ENCODE results near the gene ALPP. TPM values are rescaled to one million over a fixed set of nuclear protein-coding genes. Genes with fewer than 3 reads are reported as not detected.
"Not testable (repeated sequence)": the region's sequence is repeated elsewhere in the genome, so short reads cannot be mapped to it uniquely, and the experiment has no call there.

The ALPP gene
- total RNA-seq, 3 donors from 2014 or later: not detected

DNA sequence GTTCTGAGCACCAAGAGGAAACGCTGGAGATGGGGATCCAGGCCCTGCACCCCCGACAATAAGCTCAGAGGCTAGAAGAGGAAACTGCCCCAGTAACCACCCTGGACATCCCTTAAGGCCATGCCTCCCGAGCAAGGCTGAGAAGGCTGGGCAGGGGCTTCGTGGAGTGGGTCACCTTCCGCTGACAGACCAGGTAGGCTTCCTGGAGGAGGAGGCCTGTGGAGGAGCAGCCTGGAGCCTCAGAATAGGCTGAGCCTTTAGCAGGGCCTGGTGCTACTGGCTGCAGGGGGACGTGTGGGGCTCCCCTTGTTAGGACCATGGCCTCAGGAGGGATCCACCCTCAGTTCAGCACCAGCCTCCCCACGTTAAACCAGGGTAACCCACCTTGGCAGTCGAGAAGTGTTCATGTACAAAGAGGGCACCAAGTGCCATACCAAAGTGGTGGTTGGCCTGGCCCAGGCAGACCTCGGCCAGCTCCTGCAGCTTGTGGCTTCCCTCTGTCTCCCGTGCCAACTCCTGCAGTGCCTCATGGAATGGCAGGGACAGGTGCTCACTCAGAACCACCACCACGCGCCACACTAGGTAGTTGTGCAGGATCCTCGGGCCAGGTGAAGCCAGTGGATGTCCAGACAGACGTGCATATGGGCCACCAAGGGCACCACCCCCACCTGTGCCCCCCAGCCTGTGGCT, 28.5 kb upstream of the ALPP start:
- Mint-ChIP-seq H3K4me1 (ENCODE audit: low read depth) (peaks cover 8% of the 10 kb centered on the region), H3K4me3 (no peak overlapping the region), H3K36me3 (ENCODE audit: insufficient read depth) (no peaks in the 10 kb centered on the region), H3K9me3 (no peaks in the 10 kb centered on the region), H3K27me3 (ENCODE audit: low read depth) (peaks cover 29% of the 10 kb centered on the region)
- ATAC-seq (no peak), DNase-seq (no peak)

DNA sequence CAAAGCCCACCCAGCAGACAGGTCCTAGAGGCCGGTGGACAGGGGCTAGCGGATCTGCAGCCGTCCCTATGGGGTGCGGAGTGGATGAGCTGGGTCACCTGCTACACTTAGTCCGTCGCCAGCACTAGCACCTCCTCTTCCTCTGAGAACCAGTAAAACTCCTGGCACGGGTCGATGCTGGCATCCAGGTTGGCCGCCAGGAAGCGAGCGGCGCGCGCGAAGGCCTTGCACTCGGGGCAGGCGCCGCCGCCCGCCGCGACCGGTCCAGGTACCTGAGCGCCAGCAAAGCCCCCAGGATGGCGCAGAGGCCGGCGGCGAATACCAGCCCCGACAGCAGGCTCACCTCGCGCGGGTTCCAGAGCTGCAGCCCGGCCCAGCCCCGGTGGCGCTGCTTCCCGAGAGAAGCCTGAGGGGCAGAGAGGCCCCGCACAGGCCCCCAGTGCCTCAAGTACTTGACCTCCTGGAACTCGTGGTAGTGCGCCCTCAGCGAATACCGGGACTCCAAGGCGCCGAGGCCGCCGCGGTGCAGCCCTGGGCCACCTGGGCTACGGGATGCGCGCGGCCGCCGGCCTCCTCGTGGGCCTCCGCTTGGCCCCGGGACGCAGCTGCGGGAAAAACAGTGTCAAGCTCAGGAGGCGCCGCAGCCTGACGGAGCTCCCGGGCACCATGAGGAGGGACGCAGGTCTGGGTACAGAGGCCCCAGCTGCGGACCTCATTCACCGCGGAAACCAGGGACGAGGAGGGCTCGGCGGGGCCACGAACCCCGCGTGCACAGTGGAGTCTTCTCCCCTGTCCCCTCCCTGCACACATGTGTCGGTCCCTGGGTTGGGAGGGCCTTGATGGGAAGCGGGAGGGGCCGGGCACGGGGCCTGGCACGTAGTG, 27.5 kb upstream of the ALPP start:
- DNase-seq (no peak), ATAC-seq (peak; percentile 31 to 38)
- Mint-ChIP-seq H3K4me1 (ENCODE audit: low read depth) (peaks cover 8% of the 10 kb centered on the region), H3K9me3 (no peaks in the 10 kb centered on the region), H3K27me3 (ENCODE audit: low read depth) (peaks cover 32% of the 10 kb centered on the region), H3K36me3 (ENCODE audit: insufficient read depth) (no peaks in the 10 kb centered on the region), H3K4me3 (peak overlapping the region; percentile 38)

DNA sequence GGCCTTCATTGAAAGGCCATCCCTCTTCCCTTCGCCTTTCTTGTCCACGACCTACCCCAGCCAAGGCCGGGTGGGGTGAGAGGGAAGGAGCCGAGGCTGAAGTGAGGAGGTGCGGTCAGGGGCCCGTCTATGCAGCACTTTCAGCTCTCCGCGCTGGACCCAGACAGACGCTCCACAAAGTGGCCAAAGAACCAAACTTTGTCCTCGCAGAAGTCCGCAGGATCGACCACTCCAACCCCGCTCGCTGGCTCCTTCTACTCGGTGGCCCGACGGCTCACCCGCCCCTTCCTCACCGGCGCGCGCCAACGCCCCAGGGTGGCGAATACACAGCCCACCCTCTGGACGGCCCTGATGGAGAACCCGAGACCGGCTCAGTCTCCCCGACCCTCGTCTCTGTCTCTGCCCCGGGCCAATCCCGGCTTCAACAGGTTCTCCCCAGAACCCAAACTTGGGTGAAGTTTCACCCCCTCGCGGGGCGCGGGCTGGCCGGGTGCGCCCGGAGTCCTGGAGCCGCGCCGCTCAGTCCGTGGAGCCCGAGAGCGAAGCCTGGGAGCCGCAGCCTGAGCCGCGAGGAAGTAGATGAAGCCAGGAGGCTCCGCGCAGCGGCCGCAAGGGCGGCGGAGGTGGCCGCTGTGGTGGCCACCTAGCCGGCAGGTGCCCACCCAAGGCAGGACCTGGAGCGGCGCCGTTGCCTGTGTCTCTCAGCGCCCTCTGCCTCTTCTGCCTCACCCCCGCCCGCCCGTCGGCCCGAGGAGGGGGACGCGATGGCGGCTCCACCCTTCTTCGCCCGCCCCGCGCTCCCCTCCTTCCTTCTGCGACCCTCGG, 26.7 kb upstream of the ALPP start:
- DNase-seq: no peak
- no peaks in the 10 kb centered on the region for H3K9me3 Mint-ChIP-seq
- H3K27me3 Mint-ChIP-seq (ENCODE audit: low read depth): peaks cover 36% of the 10 kb centered on the region
- H3K36me3 Mint-ChIP-seq (ENCODE audit: insufficient read depth): no peaks in the 10 kb centered on the region
- peak; percentile 16 to 29 for ATAC-seq
- peak overlapping the region; percentile 38 for H3K4me3 Mint-ChIP-seq
- peaks cover 8% of the 10 kb centered on the region for H3K4me1 Mint-ChIP-seq (ENCODE audit: low read depth)

DNA sequence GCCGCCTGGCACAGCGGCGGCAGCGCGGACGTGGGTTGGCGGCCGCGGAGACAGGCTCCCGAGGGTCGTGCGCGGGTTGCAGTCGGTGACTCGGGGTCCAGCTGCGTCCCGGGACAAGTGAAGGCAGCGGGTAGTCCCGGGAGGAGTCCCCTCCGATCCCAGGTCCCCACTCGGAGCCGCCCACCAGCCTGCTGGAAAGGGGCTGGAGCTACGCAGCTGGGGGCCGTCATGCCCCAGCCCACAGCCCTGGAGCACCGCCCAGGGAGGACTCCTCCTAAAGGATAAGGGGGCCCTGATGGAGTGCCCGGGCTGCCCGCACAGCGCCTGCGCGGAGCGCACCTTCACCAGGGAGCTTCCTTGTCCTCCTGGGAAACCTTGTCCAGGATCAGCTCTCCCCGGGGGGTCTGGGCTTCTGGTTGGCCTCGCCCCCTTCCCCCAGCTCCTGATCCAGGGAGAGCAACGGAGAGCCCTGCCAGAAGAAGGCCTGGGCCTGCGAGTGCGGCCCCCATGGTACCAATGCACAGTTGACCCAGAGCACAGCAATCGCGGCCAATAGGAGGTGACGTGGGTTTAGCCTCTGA, 25.9 kb upstream of the ALPP start:
- ATAC-seq (no peak), DNase-seq (no peak)

DNA sequence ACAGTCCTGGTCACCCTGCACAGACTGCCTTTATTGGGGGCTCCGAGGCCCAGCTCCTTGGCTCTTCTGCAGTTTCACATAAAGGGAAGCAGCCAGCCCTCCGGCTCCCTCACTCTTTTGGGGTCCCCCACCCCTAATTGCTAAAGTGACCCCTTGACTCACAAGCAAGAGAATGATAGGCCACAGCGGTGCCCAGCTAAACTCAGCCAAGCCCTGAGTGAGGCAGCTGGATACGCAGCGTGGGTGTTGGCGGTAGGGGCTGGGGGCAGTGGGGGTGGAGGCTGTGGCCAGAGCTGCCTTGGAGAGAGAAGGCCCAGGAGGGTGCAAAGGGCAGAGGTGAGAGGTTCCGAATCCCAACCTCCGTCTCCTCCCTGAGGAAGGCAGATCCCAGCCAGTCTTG, 25.5 kb upstream of the ALPP start:
- H3K36me3 Mint-ChIP-seq (ENCODE audit: insufficient read depth): no peaks in the 10 kb centered on the region
- ATAC-seq (no peak), DNase-seq (no peak)
- peaks cover 8% of the 10 kb centered on the region for H3K4me1 Mint-ChIP-seq (ENCODE audit: low read depth)
- H3K27me3 Mint-ChIP-seq (ENCODE audit: low read depth): peaks cover 36% of the 10 kb centered on the region
- no peak overlapping the region for H3K4me3 Mint-ChIP-seq
- H3K9me3 Mint-ChIP-seq: no peaks in the 10 kb centered on the region

More for the DNA sequence above, 25.9 kb upstream of the ALPP start:
- H3K9me3 Mint-ChIP-seq: no peaks in the 10 kb centered on the region
- peaks cover 36% of the 10 kb centered on the region for H3K27me3 Mint-ChIP-seq (ENCODE audit: low read depth)
- H3K4me1 Mint-ChIP-seq (ENCODE audit: low read depth): peaks cover 8% of the 10 kb centered on the region
- no peaks in the 10 kb centered on the region for H3K36me3 Mint-ChIP-seq (ENCODE audit: insufficient read depth)
- H3K4me3 Mint-ChIP-seq: no peak overlapping the region

DNA sequence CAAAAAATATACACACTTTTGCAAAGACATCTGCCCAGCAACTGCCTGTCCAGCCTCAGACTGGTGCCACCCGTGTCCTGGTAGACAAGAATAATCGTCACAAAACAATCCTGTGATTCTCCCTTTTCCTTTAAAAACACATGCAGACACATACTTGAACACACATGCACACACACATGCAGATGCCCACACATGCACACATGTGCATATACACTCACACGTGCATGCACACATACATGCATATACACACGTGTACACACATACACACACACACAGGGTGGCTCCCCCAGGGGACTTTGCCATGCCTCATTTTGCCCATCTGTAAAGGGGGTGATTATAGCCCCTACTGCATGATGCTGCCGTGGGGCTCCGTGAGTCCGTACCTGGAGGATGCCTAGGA, 24.9 kb upstream of the ALPP start:
- peaks cover 36% of the 10 kb centered on the region for H3K27me3 Mint-ChIP-seq (ENCODE audit: low read depth)
- H3K9me3 Mint-ChIP-seq: no peaks in the 10 kb centered on the region
- no peaks in the 10 kb centered on the region for H3K36me3 Mint-ChIP-seq (ENCODE audit: insufficient read depth)
- no peak overlapping the region for H3K4me3 Mint-ChIP-seq
- ATAC-seq (no peak), DNase-seq (no peak)
- peaks cover 8% of the 10 kb centered on the region for H3K4me1 Mint-ChIP-seq (ENCODE audit: low read depth)

DNA sequence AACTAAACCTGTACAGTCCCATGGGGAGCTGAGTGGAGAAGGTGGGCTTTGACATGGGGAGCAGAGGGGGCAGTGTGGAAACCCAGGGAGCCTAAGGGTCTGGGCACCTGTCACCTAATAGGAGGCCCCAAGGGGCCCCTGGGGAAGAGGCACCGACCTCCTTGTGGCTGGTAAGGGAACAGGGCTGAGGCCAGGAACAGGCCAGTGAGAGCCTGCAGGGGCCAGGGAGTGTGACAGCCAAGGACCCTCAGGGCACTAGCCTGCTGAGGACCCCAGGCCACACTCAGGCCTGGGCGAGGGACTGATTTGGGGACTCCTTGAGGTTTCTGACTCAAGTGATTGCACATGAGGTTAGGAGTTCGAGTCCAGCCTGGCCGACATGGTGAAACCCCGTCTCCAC, 24.5 kb upstream of the ALPP start:
- peaks cover 6% of the 10 kb centered on the region for H3K4me1 Mint-ChIP-seq (ENCODE audit: low read depth)
- peaks cover 36% of the 10 kb centered on the region for H3K27me3 Mint-ChIP-seq (ENCODE audit: low read depth)
- ATAC-seq (no peak), DNase-seq (no peak)
- H3K36me3 Mint-ChIP-seq (ENCODE audit: insufficient read depth): no peaks in the 10 kb centered on the region
- no peak overlapping the region for H3K4me3 Mint-ChIP-seq
- H3K9me3 Mint-ChIP-seq: no peaks in the 10 kb centered on the region

DNA sequence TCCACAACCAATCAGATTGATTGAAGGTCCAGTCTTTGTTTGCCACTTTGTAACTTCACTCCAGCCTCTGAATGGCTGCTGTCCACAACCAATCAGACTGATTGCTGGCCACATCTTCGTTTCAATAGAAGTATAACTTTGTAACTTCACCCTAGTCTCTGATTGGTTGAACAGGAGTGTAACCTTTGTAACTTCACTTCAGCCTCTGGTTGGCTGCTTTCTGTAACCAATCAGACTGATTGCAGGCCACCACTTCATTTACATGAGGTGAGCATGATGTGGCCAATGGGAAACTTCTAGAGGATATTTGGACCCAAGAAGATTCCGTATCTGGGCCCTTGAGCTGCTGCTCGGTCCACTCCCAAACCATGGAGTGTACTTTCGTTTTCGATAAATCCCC, 16.9 kb upstream of the ALPP start:
- Mint-ChIP-seq H3K4me3 (no peak overlapping the region), H3K27me3 (ENCODE audit: low read depth) (peaks cover under 1% of the 10 kb centered on the region), H3K4me1 (ENCODE audit: low read depth) (peaks cover 29% of the 10 kb centered on the region), H3K36me3 (ENCODE audit: insufficient read depth) (no peaks in the 10 kb centered on the region), H3K9me3 (no peaks in the 10 kb centered on the region)
- ATAC-seq: no peak
- DNase-seq: no peak

DNA sequence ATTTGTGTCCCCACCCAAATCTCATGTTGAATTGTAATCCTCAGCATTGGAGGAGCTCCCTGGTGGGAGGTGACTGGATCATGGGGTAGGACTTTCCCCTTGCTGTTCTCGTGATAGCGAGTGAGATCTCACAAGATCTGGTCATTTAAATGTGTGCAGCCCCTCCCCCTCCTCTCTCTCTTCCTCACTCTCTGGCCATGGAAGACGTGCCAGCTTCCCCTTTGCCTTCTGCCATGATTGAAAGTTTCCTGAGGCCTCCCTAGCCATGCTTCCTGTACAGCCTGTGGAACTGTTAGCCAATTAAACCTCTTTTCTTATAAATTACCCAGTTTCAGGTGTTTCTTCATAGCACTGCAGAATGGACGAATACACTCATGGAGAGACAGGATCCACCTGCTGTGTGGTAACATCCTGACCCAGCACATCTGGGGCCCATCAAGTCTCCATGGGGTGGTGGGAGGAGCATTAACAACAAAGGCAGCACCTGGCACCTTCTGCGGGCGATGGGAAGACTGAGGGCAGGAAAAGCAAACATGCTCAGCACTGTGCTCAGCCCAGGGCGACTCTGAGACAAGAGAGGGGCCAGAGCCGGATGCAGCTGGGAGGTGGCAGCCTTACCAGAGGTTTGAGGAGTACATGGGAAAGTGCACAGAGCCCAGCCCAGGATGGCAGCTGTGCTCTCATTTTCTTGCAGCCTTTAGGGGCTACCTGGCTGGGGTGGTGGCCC, 16.2 kb upstream of the ALPP start:
- ATAC-seq: no peak
- no peak for DNase-seq
- peaks cover 29% of the 10 kb centered on the region for H3K4me1 Mint-ChIP-seq (ENCODE audit: low read depth)
- no peaks in the 10 kb centered on the region for H3K27me3 Mint-ChIP-seq (ENCODE audit: low read depth)
- no peaks in the 10 kb centered on the region for H3K9me3 Mint-ChIP-seq
- no peak overlapping the region for H3K4me3 Mint-ChIP-seq
- H3K36me3 Mint-ChIP-seq (ENCODE audit: insufficient read depth): no peaks in the 10 kb centered on the region

DNA sequence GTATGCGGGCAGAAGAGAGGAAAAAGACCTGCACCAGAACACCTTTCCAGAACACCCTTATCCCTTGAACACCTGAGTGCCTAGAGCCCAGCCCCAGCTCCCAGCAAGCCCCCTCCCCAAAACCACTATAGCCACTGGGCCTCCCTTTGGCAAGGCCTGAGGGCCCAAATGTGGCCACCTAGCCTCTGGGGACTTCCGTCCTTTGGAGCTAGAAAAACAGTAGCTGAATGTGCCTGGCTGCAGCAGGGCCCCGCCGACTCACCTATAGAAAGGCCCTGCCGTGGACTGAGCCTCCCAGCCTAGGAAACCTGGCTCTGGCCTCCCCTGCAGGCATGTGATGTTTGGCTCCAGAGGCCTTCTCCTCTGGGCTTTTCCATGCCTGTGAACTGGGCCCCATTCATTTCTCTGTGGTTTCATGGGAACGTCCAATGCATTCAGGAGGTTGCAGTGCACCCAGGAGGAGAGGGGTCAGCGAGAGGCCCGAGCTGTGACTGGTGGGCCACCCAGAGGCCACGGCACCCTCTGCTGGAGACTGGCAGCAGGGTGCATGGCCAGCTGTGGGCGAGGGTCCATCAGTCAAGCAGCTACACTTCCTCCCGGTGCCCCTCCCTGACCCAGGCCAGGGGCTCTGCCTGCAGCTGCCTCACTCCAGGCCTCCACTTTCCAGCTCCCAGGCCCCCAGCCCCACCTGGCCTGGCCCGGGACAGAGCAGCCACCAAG, 15.3 kb upstream of the ALPP start:
- H3K27me3 Mint-ChIP-seq (ENCODE audit: low read depth); DNase-seq; H3K9me3 Mint-ChIP-seq; H3K36me3 Mint-ChIP-seq (ENCODE audit: insufficient read depth): not testable (repeated sequence)
- peak; percentile 15 to 24 for ATAC-seq
- peaks cover 29% of the 10 kb centered on the region for H3K4me1 Mint-ChIP-seq (ENCODE audit: low read depth)
- peak overlapping the region; percentile 82 for H3K4me3 Mint-ChIP-seq

DNA sequence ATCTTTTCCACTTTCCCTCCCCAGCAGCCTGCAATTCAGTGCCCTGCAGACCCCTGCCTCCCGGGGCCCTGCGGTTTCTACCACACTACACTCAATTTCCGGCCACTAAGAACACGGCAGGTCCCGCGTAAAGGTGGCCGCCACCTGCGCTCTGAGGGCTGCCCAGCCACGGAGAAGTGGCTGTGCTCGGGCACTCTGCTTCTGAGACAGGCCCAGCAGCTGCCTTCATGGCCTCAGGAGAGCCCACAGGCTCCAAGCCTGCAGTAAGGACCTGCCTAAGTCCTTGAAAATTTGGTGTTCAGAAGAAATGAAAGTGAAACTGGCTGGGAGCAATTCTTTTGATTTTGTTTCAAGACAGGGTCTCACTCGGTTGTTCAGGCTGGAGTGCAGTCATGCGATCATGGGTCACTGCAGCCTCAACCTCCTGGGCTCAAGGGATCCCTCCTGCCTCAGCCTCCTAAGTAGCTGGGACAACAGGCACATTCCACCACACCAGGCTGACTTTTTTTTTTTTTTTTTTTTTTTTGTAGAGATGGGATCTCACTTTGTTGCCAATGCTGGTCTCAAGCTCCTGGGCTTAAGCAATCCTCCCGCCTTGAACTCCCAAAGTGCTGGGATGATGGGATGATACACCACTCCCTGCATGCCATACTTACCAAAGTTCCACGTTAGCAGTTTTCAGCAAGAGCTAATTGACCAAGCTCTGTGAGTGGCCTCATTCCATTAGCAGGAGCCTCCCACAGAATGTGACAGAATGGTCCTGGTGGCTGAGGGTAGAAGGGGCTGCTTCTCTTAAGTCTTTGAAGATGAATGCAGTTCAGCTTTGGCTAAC, 14.6 kb upstream of the ALPP start:
- H3K4me3 Mint-ChIP-seq: peak overlapping the region; percentile 82
- peak; percentile 56 to 65 for ATAC-seq

DNA sequence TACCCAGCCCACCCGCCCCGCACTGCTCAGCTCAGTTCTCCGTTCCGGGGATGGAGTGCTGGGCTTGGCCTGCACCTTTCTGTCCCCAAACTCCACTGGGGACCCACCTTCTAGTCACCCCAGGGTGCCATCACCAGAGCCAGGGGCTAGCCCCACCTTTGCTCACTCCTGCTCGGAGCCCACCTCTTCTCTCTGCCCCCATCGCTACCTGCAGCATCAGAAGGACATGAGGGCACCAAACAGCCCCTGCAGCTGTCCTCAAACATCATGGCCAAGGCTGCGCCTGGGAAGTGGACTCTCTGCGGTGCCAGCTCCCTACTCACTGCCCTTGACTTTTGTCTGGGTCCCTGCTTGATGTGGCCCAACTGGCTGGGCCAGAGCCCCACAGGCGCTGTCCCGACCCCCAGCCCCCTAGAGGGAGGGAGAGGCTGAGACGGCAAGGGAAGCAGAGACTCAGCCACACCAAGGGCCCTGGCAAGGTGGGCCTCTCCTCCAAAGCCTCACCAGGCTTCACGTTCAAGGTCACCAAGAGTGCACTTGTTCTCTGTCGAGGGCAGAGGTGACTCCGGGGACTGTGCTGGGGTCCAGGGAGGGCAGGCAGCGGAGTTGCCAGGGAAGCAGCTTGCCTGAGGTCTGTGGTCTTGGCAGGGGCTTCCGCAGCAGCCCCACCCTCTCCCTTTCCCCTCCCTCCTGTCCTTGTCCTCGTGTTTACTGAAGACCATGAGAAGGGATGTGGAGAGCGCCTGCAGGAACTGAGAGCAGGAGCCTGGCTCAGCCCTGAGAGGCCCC, 13.6 kb upstream of the ALPP start:
- peak overlapping the region; percentile 50 for H3K4me3 Mint-ChIP-seq
- not testable (repeated sequence) for DNase-seq; H3K36me3 Mint-ChIP-seq (ENCODE audit: insufficient read depth); ATAC-seq; H3K27me3 Mint-ChIP-seq (ENCODE audit: low read depth); H3K9me3 Mint-ChIP-seq
- peaks cover 29% of the 10 kb centered on the region for H3K4me1 Mint-ChIP-seq (ENCODE audit: low read depth)

More for the DNA sequence above, 14.6 kb upstream of the ALPP start:
- no peaks in the 10 kb centered on the region for H3K36me3 Mint-ChIP-seq (ENCODE audit: insufficient read depth)
- no peaks in the 10 kb centered on the region for H3K27me3 Mint-ChIP-seq (ENCODE audit: low read depth)
- no peaks in the 10 kb centered on the region for H3K9me3 Mint-ChIP-seq
- no peak for DNase-seq
- peaks cover 29% of the 10 kb centered on the region for H3K4me1 Mint-ChIP-seq (ENCODE audit: low read depth)
